Measurements from ENCODE around the gene OR4K17.
"Not testable (repeated sequence)": the region's sequence is repeated elsewhere in the genome, so short reads cannot be mapped to it uniquely, and the experiment has no call there.

The OR4K17 gene, protein sequence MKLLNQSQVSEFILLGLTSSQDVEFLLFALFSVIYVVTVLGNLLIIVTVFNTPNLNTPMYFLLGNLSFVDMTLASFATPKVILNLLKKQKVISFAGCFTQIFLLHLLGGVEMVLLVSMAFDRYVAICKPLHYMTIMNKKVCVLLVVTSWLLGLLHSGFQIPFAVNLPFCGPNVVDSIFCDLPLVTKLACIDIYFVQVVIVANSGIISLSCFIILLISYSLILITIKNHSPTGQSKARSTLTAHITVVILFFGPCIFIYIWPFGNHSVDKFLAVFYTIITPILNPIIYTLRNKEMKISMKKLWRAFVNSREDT

DNA sequence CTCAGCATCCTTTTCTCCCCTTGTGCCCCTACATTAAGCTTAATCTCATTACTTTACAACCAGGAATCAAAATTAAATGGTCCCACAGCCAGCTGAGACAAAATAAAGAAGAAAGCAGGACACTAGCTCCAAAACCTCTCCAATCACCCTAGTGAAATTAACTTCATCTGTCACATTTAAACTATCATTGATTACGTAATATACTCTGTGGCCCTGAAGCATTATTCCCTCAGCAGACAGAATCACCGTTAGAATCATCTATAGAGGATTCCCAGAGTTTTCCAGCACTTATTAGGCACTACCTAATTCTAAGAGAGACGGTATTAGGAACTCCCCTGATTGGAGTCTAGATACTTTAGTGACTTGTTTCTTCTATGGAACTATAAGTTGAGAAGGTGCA is at the start of gene OR4K17:
OR4K17 (plus strand) TSS at position 302 of the 400 bp plus-strand sequence. CDS start 6,761 bp downstream, outside the sequence.
- intact Hi-C loops (cut with DNase I) = no loop called here
- no peak for DNase-seq

DNA sequence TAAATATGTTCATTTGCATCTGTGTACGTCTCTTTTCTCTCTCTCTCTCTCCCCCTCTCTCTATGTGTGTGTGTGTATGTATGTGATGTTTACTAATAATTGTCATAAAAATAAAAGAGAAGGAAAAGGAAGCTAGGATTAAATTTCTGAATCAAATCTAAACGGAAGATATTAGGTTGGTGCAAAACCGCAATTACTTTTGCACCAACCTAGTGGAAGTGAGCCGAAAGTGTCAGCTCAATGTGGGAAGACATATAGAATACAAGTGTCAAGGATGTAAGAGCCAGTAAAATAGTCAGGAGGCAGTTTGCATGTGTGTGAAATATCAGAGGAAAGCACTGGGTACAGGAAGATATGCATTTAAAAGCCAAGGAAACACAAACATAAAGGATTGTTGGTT is 18.5 kb upstream of the OR4K17 start:
- intact Hi-C loops (cut with DNase I) = no loop called here
- DNase-seq = no peak

DNA sequence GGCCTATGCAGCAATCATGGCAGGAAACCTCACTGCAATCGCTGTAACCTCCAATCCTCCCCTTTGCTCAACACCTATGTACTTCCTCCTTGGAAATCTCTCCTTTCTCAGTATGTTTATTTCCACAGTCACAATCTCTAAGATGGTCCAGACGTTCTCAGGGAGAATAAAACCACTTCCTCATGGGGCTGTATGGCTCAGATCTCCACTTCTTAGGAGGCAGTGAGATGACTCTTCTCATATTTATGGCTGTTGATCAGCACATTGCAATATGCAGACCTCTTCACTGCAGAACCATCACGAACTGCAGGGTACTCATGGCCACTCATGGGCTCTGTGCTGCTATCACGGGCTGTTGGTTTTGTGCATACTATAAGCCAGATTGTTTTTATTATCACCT is 17.1 kb upstream of the OR4K17 start:
- no peak for DNase-seq
- intact Hi-C loops (cut with DNase I) = no loop called here

DNA sequence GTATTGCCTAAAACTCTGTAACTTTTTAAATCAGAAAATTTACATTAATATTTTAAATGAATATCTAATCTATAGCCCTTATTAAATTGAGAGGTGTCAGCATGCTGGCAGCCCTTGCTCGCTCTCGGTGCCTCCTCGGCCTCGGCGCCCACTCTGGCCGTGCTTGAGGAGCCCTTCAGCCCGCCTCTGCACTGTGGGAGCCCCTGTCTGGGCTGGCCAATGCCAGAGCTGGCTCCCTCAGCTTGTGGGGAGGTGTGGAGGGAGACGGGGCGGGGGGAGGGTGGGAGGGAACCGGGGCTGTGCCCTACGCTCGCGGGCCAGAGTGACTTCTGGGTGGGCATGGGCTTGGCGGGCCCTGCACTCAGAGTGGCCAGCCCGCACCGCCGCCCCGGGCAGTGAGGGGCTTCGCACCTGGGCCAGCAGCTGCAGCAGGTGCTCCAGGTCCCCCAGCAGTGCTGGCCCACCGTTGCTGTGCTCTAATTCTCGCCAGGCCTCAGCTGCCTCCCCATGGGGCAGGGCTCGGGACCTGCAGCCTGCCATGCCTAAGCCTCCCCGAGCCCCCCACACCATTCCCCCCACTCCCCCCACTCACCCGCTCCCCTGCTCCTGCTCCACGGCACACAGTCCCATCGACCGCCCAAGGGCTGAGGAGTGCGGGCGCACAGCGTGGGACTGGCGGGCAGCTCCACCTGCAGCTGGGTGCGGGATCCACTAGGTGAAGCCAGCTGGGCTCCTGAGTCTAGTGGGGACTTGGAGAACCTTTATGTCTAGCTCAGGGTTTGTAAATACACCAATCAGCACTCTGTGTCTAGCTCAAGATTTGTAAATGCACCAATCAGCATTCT is 11.4 kb upstream of the OR4K17 start:
- DNase-seq; intact Hi-C loops (cut with DNase I): not testable (repeated sequence)

DNA sequence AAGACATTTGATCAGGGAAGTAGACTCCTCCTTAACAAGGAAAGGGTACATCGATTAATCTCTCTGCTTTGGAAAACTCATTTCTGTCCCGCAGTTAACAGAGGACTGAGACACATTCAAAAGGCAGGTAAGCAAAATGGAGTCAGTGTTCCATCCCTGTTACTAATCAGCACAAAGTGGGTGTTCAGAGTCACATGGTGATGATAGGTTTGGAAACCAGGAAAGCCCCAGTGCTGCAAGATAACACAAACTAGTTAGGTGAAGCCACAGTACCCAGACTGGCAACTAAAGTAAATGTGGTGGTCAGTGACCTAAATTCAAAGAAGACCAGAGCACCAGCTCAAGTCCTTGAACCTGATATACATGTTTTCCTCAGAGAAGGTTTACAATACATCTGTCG is 1.8 kb downstream of the OR4K17 start:
- intact Hi-C loops (cut with DNase I) = no loop called here
- no peak for DNase-seq

DNA sequence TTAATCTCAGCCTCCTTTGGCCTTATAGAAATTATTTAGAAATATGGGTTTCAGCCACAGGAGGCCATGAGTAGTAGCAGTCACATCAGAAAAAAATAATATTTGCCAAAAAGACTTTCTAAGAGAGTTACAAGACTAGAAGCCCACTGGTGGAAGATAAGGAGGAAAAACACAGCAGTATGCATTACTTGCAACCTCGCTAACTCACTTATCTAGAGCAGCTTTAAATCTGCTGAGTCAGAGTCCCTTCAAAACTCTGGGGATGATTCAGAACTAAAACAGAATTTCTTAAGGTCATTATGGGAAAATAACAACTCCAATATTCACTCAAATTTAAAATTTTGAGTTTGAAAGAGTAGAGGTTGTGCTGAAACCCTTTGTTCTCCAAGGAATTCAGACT is 6.2 kb downstream of the OR4K17 start:
- no peak for DNase-seq
- intact Hi-C loops (cut with DNase I) = no loop called here

DNA sequence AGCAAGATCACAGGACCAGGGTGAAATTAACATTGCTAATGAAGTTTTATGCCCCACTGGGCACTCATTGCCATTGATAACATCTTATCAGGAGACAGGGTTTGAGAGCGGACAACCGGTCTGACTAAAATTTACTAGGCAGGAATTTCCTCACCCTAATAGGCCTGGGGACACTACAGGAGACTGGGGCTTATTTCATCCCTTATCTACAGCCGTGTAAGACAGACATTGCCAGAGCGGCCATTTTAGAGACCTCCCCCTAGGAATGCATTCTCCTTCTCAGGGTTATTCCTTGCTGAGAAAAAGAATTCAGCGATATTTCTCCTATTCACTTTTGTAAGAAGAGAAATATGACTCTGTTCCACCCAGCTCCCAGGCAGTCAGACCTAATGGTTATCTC is 8.3 kb downstream of the OR4K17 start:
- intact Hi-C loops (cut with DNase I) = no loop called here
- no peak for DNase-seq

DNA sequence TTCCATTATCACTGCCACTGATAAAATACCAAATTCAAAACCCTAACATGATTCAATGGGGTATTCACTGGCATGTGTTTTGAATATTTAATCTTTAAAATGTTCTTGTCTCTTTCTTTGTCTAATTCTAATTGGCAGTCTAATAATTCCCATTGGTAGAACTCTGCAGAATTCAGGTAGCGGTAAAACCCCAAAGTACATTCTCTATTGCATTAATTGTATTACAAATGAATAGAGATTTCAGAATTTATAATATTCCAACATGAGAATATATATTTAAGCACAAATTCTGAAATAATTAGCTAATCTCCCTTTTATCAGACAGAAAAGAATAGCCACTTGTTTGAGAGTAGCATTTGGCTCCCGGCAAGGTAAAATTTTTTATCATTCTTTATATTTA is 28.0 kb downstream of the OR4K17 start, which contains the start of gene OR4N5:
OR4N5 (plus strand) TSS at position 301 of the 400 bp plus-strand sequence. CDS start 4,916 bp downstream, outside the sequence.
- intact Hi-C loops (cut with DNase I) = no loop called here

DNA sequence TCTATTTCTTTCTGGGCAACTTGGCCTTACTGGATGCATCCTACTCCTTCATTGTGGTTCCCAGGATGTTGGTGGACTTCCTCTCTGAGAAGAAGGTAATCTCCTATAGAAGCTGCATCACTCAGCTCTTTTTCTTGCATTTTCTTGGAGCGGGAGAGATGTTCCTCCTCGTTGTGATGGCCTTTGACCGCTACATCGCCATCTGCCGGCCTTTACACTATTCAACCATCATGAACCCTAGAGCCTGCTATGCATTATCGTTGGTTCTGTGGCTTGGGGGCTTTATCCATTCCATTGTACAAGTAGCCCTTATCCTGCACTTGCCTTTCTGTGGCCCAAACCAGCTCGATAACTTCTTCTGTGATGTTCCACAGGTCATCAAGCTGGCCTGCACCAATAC is 33.4 kb downstream of the OR4K17 start:
- DNase-seq = no peak
- intact Hi-C loops (cut with DNase I) = no loop called here

More for the DNA sequence above, 28.0 kb downstream of the OR4K17 start, which contains the start of gene OR4N5:
- DNase-seq = no peak

DNA sequence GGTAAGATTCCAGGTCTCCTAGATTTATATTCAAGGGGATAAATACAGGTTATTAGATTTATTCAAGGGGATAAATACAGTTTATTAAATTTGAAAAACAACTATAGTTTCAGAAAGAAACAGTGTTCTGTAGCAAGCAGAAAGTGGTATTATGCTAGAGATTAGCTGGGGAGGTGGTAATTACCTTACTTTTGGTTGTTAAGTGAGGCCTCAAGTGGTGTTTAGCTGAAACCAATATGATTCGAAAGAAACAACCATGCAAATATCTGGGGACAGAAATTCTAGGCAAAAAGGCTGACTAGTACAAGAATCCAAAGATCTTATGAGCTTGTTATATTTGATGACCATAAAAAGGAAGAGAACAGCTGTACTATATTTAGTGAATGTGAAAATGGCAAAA is 34.3 kb downstream of the OR4K17 start:
- intact Hi-C loops (cut with DNase I) = no loop called here
- no peak for DNase-seq

DNA sequence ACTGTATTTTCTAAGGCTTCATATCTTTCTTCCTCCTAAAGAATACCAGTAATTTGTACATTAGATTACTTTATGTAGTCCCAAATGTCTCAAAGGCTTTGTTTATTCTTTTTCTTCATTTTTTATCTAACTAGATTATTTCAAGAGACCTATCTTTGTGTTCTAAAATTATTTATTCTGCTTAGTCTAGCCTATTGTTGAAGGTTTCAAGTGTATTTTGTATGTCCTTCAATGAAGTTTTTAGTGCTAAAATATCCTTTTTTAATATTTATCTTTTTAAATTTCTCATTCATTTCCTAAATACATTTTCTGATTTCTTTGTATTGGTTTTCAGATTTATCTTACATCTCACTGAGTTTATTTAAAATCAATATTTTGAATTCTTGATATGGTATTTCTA is 53.9 kb downstream of the OR4K17 start:
- intact Hi-C loops (cut with DNase I) = no loop called here
- no peak for DNase-seq

DNA sequence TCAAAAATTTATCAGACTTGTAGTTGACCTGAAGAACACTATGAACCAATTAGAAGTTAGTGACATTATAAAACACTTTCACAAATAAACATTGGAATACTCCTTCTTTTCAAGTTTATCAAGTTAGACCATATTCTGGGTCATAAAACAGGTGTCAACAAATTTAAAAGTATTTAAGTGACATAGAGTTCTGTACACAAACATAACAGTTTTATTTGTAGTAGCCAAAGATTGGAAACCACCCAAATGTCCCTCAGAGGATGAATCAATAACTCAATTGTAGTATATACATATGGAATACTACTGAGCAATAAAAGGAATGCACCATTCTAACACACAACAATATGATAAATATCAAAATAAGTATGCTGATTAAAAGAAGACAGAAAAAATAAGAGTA is 56.6 kb downstream of the OR4K17 start:
- no peak for DNase-seq
- intact Hi-C loops (cut with DNase I) = no loop called here

DNA sequence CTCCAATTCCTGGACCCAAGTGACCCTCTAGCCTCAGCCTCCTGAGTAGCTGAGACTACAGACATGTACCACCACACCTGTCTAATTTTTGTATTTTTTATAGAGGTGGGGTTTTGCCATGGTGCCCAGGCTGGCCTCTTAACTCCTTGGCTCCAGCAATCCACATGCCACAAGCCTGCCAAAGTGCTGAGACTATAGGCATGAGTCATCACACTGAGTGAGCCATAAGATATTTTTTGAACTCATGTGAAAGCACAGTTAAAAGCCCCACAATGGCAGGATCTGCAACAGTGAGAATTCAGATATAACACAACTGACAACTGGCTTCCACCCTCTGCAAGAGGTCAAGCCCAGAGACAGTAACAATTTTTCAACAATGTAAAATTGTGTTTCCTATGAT is 59.3 kb downstream of the OR4K17 start:
- DNase-seq; intact Hi-C loops (cut with DNase I): not testable (repeated sequence)

All from head of caudate nucleus (tissue), 42 donors.